Measurements from ENCODE around the gene ZNF438.

Gene ZNF438

DNA sequence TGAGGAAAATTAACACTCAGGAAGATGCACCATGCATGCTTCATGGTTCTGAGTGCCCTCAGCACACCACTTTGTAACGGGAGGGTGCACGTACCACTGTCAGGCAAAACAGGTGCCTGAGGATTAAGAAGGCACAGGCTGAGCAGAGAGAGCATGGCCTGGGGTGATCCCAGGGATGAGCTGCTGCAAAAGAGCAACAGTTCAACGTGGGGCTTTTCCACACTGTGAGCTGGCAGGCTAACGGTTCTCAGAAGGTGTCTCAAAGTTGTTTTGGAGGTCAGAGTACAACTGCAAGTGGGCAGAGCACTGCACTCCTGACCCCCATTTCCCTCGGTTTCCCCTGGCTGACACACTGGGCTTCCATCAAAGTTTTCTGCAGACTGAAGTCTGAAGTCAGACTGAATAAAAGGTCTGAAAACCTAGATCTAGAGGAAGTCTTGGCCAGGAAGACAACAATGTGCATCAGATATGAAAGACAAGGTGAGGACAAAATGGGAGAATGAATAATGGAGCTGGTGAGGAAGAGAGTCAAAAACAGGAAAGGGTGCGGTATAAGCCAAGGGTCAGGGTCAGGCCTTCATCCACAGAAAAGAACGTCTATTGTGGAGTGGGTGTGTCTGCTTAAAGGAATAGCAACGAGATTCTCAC, 20.5 kb downstream of the ZNF438 start:
- DNase-seq = no peak

DNA sequence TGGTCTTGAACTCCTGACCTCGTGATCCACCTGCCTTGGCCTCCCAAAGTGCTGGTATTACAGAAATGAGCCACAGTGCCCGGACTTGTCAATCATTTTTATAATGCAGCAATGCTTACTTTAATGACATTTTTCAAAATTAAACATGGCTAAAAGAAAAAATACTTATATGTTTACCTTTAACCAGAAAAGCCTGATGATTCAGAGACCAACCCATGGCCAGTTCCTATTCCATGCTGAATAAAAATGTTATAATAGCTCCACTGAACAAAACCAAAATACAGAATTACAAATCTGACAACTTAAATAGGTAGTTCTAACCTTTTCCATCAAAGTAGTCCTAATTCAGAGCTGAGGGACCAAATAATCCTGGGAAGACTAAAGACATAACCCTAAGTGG, 21.6 kb downstream of the ZNF438 start:
- DNase-seq = no peak

DNA sequence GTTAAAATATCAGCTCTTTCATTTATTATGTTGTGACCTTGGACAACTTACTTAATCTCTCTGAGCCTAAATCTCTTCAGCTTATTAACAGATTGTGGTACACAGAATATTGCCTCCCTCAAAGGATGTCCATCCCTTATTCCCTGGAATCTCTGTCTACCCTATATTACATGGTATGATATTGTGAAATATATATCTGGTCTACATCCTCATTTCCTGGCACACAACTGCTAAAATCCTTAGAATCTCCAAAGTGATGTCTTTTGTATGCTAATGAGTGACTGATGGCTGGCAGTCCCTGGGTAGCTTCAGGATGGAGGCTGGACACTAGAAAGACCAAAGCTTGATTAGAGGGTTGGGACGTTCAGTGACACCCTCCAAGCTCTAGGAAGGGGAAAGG, 25.8 kb downstream of the ZNF438 start:
- DNase-seq = no peak

DNA sequence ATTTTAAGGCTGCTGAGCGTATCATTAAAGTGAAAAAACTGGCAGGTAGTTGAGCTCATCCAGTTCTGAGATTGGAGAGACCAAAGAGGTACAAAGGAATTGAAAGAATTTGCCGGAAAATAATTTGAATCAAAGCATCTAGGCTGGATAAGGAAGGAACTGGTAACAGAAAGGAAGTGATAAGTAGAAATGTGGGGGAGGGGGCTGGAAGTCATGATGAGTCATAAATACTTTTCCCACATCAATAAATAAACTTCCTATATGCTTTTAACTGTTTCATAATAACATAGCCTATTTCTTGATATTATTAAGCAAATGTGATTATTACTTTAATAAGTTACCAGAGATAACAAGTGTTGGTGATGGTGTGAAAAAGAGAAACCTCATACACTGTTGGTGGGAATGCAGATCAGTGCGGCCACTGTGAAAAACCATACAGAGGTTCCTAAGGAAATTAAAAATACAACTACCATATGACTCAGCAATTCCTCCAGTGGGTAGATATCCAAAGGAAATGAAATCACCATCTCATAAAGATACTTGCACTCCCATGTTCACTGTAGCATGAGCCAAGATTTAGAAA, 27.0 kb downstream of the ZNF438 start:
- DNase-seq = no peak

DNA sequence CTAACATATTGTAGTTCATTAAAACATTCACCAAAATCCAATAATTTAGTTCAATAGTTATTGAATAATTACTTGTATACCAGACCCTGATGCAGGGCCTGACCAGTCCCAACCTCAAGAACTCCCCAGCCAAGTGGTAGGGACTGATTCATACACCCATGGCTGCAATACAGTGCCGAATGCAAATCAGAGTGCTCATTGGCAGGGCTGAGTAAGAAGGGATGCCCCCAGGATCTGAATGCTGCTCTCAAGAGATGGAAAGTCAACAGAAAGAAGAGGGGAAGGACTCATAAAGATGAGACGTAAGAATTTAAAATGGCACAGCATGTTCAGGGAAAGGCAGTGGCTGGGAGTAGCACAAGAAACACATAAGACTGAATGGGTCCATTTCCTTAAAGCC, 29.9 kb downstream of the ZNF438 start:
- DNase-seq = no peak

DNA sequence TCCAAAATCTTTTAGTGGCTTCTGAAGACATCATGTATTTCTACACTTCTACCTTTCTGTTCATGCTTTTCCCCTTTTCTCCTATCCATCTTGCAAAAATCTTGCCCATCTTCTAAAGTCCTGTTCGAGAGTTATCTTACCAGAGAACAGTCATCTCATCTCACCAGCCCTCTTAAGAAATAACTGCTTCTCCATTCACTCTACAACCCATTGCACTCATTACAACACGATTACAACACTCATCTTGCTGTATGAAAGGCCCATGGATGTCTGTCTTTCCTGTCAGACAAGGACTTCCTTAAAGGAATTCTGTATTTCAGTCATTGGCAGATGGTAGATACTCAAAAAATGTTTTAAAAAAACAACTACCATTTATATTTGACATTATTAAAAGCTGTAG, 30.8 kb downstream of the ZNF438 start:
- DNase-seq = no peak

DNA sequence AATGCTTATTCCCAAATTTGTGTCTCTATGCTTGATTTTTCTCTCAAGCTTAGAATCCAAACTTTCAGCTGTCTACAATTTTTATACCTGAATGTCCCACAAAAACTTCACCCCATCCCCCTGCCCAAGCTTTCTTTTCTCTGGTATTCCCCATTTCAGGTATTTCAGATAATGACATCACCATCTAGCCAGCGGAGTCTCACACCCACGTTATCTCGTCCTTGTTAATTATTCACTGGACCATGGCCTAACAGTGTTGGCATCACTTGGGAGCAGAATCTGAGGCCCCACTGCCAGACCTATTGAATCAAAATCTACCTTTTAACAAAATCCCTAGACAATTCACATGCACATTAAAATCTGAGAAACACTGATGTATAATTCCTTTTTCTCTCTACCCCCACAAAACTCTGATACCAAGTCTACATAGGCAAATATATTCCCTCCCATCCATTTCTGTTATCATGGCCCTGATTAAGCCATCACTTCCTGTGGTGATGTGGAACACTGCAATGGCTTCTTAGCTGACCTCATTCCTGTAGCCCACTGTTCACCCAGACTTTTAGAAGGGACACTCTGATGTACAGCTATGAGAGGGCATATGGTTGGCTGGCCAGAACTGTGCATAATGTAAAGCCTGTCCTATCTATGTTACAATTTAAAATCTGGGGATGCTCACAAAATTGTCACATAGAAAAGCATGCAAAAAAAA, 31.4 kb downstream of the ZNF438 start:
- no peak for DNase-seq

DNA sequence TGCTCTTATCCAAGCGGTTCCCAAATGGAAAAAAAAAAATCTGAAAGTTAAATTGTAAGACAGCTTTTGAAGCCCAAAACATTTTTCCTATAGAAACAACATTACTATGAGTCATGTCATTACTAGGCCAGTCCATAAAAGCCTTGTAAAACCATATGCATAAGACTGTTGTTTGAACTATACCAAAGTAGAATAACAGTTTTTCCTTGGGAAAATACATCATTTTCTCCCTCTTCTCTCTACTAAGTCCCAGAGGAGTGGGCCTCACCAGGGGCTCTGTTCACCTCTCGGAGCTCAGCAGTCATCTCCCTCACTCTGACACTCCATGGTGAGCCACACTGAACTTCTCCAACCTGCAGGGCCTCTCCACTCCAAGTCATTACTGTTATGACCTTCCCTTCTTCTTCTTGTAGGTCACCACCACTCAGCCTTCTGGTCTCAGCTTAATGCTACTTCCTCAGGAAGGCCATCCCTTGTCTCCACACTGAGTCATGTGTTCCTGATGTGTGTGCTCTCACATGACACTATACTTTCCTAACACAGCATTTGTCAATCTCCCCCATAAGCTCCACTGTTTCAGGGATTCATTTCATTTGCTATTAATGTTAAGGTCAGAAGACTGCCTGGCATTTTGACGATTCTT, 32.5 kb downstream of the ZNF438 start:
- no peak for DNase-seq

DNA sequence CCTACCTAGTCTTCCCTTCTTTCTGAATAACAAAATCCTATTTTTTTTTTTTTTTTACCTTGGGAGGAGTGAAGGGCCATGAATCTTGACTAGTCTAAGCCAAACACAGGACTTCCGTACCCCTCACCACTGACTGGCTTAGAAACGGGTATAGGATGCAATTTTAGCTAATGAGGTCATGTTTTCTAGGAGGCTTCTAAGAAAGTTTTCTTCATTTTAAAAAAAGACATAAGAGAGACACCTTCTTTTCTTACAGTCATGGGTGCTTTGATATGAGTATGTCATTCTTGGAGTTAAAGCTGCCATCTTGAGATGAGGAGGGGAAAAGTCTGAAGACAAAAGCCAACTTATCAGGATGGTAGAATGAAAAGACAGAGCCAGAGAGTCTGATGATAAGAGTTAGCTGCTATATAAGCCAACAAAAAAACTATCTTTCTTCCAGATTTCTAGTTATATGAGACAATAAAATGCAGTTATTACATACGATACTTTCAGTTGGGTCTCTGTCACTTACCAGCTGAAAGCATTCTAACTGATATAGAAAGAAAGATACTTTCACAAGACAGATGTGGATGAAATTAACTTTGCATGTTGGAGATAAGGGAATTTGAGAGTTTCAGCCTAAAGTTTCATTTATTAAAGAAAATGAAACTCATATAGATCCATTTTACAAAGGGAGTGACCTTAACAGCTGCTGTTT, 34.0 kb downstream of the ZNF438 start:
- no peak for DNase-seq

DNA sequence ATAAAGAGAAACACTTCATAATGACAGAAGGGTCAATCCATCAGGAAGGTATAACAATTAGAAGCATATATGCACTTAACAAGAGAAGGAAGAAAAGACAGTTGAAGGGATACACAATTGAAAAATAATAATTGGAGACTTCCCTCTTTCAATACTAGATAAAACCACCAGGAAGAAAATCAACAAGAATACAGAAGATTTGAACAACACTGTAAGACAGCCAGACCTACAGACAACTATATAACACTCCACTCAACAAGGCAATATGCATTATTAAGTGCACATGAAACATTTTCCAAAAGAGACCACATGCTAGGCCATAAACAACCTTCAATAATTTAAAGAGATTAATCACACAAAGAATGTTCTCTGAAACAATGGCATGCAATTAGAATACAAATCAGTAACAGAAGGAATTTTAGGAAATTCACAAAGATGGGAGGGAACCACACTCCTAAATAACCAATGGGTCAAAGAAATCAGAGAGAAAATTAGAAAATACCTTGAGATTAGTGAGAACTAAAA, 35.1 kb downstream of the ZNF438 start:
- DNase-seq = no peak

DNA sequence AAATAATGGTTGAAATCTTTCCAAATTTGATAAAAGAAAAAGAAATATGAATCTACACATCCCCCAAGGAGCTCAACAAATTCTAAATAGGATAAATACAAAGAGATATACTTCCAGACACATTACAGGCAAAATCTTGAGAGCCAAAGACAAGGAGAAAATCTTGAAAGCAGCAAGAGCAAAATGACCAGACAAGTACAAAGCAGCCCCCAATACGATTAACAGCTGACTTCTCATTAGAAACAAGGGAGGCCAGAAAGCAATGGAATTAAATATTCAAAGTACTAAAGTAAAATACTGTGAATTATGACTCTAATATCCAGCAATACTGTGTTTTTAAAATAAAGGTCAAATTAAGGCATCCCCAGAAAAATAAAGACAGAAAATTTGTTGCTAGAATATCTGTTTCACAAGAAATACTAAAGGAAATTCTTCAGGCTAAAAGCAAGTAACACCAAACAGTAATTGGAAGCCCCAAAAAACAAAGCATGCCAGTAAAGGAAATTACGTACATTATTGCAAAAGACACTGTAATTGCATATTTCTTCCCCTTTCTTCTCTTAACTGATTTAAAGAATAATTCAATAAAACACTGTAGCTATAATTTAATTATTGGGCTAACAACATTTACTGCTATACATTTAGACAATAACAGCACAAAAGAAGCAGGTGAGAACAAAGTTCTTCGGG, 36.4 kb downstream of the ZNF438 start:
- no peak for DNase-seq

DNA sequence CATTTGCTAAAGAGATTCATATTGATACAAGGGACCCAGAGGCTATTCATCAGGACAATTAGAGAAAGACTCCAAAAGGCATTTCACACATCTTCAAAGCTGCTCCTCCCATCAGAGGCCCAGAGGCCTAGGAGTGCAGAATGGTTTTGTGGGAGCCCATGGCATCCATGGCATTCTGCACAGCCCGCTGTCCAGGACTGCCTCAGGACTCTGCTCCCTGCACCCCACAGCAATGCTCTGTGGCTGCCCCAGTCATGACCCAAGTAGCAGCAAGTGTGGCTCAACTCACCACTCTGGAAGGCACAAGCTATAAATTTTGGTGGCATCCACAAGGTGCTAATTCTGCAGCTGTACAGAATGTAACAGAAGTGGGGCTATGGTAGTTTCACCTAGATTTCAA, 38.5 kb downstream of the ZNF438 start:
- DNase-seq = no peak

DNA sequence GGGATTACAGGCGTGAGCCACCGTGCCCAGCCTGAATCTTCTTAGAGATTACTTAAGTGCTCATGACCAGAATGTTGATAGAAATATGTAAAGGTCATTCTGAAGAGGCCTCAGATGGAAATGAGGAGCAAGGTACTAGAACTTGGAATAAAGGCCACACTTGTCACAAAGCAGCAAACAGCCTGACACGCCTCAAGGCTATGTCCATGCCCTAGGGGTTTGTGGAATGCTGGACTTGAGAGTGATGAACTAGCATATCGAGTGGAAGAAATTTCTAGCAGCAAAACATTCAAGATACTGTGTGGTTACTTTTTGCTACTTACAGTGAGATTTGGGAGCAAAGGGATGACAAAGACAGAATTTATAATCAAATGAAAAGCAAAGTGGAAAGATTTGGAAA, 39.0 kb downstream of the ZNF438 start:
- no peak for DNase-seq

DNA sequence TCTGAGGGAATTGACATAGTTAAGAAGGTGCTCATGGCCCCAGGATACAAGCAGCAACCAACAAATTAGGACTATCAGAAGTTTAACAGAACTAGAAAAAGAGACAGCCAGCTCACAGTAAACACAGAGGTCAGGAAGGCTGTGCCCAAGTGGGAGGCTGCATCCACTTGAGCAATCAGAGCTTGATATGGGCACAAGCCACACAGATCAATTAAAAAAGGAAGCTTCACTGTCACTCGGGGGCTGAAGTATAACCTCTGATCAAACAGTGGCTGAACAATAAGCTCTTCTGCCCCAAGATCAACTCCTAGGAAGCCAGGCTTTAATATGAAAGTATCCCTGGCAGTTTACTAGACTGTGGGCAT, 40.0 kb downstream of the ZNF438 start:
- DNase-seq = no peak

DNA sequence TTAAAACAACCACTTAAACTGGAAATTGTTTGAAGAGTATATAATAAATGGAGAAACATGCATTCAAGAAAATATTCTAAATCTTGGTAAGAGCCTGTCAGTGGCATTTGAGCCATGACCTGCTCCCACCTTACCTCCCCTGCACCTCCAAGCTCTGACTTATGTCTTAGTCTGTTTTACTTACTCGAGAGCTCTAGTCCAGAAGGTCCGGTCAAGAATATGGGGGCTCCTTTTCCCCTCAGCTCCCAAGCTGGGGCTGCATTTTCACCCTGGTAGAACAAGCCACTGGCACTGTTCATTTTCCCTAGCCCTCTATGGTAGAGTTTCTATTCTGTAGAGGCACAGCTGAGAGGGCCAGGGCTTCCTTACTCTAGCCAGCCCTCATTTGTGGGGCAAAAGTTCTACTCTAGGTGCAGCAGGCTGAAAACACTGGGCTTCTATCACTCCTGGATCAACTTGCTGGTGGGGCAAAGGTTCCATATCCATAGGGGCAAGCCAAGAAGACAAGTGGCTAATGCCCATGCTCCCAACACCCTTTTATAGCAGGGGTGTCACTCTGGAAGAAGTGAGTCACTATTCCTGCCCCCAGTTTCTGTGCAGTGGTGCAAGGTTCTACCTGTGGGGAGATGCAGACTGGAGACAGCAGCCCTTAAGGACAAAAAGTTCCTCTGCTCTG, 40.6 kb downstream of the ZNF438 start:
- DNase-seq = no peak

DNA sequence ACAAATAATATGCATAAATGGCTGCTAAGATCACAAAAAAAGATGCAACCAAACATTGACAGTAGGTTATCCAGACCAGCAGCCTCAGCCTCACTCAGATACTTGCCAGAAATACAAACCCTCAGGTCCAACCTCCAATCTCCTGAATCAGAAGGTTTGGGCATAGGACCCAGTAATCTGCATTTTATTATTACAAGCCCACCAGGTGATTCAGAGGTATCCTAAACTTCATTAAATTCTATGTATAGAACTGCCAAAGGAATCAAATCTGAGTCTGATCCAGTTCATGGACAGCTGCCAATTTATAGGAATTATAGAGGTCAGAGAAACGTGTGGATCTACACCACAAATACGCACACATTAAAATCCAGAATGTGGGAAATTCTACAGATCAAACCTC, 41.3 kb downstream of the ZNF438 start:
- DNase-seq = no peak

DNA sequence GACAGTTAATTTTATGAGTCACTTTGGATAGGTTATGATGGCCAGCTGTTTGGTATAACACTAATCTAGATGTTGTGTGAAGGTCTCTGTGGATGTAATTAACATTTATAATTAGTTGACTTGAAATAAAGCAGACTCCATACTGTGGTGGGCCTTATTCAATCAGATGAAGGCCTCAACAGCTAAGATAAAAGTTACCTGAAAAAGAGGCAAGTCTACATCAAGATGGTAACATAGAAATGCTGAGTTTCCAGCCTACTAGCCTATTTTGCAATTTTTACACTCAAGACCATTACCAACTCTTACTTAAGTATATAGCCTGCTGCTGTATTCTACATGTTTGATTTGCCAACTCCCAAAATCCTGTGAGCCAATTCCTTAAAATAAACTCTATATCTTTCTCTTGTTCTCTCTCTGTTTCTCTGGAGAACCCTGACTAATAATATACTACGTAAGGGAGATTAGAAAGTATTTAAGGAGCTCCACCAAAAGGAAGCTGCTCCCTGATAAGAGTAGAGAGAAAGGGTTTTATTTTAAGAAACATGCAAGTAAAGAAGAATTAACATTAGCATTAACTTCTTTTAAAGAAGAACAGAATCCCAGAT, 42.7 kb downstream of the ZNF438 start:
- no peak for DNase-seq

DNA sequence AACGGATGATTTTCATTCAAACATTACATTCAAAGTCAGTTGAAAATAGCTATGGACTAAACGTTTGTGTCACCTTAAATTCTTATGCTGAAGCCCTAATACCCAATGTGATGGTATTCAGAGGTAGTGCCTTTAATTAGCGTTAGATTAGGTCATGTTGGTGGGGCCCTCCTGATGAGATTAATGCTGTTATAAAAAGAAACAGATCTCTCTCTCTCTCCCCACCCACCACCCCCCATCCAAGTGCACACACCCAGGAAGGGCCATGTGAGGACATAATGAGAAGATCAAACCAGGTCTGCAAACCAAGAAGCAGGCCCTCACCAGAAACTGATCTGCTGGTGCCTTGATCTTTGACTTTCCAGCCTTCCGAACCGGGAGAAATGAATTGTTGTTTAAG, 44.2 kb downstream of the ZNF438 start:
- no peak for DNase-seq

DNA sequence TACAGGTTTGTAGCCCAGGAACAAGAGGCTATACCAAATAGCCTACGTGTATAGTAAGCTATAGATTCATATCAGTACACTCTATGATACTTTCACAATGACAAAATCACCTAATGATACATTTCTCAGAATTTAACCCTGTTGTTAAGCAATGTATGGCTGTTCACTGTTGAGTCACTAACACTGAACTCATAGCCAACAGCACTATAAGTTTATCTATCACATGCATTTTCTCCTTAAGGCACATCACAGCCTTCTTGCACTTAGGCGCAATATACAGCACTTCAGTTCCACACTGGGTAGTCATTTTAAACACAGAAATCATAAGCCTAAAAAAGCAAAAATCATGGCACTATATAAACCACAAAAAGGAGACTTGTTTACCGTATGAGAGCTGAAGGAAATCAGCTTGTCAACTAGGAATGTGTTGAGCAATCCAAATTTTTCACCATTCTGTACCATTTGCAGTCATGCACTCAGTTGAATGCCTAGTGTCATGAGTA, 45.6 kb downstream of the ZNF438 start:
- DNase-seq = no peak

DNA sequence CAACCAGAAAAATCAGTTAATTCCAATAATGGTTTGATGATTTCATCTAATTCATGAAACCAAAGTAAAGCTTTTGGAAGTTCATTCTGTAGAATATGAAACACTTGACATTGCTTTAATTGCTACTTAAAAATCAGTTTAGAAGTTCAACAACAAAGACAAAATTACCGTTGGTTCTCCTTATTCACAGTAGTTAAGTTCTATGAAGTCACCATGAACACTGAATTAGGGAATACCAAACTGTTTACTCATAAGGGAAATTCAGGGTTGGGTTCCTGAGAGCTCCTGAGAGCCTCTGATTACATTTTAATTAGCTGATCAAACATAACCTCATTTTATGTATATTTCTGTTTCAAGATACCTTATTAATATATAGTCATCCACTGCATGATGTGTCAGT, 46.2 kb downstream of the ZNF438 start:
- no peak for DNase-seq

DNA sequence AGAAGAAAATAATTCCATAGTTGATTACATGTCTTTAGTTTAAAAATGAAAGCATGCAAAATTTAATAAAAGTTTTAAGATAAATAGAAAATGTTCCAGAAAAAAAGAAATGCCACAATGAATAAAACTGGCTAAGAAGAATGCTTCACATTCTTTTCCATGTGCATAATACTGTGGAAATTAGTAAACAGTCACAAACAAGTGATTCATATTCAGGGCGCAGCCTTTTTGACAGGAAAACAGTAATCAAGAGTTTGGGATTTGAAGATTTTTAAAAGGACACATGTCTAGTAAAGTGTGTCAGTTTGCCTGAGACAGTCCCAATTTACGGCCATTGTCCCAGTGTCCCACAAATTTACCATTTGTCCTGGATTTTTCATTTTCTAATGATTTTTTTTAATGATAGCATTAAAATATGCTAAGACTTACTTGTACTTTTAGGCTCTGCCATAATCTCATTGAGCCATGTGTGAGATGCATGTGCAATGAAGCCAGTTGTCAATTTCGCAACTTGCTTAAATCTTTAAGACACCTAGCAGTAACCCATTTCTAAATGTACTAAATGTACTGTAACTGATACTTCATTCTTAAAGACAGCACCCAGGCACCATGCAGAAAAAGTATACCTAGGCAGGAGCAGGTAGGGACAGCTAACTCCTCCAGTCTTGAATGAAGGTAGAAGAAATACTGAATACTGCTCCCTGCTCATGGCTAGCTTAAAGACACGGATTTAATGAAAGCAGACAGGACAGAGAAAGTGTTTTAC, 46.9 kb downstream of the ZNF438 start:
- no peak for DNase-seq

All from left hindlimb (tissue), 1 donor.